Duodenal mucosa (tissue), 2 donors: ENCODE results near the gene VAMP8.
A peak's percentile ranks its signal among the peaks of the same experiment; 100 is the strongest.

Experiments
- H3K27ac ChIP-seq: one replicate; pipeline ENCODE4 v1.7.0; 2013; ENCODE audit warnings: low read depth, low read length
- H3K27me3 ChIP-seq, 2 donors: one replicate each; pipeline ENCODE4 v1.7.0; 2013; ENCODE audit warnings: low read length in 2 of 2, control low read depth in 1 of 2; ENCODE audit not compliant: insufficient read depth in 2 of 2, control insufficient read depth in 1 of 2
- H3K36me3 ChIP-seq, 2 donors: one replicate each; pipeline ENCODE4 v1.7.0; 2013; ENCODE audit warnings: low read length in 2 of 2, control low read depth in 1 of 2; ENCODE audit not compliant: insufficient read depth in 2 of 2, control insufficient read depth in 1 of 2
- H3K4me1 ChIP-seq, 2 donors: one replicate each; pipeline ENCODE4 v1.7.0; 2013; ENCODE audit warnings: low read length in 2 of 2, control low read depth in 1 of 2; ENCODE audit not compliant: insufficient read depth in 2 of 2, control insufficient read depth in 1 of 2
- H3K4me3 ChIP-seq, 2 donors: one replicate each; pipeline ENCODE4 v1.7.0; 2013; ENCODE audit warnings: low read length in 2 of 2, low read depth in 1 of 2
- H3K9ac ChIP-seq, 2 donors: one replicate each; pipeline ENCODE4 v1.7.0; 2013; ENCODE audit warnings: low read length in 2 of 2, low read depth in 1 of 2
- H3K9me3 ChIP-seq, 2 donors: one replicate each; pipeline ENCODE4 v1.7.0; 2013; ENCODE audit warnings: low read length in 2 of 2, control low read depth in 1 of 2; ENCODE audit not compliant: control insufficient read depth in 1 of 2

VAMP8 gene

GRCh38 chr2:85596486-85597143, 19.2 kb downstream of the VAMP8 start:
- peak overlapping the region; percentile 85 to 95 for H3K9ac ChIP-seq
- H3K4me1 ChIP-seq: peaks cover 28 to 40% of the 10 kb centered on the region in 2 donors

GRCh38 chr2:85597241-85597640, 19.9 kb downstream of the VAMP8 start:
- peaks cover 33 to 43% of the 10 kb centered on the region in 2 donors for H3K4me1 ChIP-seq
- H3K9ac ChIP-seq: no peak overlapping the region
- no peaks in the 10 kb centered on the region for H3K9me3 ChIP-seq
- H3K4me3 ChIP-seq: no peak overlapping the region
- H3K27ac ChIP-seq: no peak overlapping the region
- H3K27me3 ChIP-seq: no peaks in the 10 kb centered on the region
- H3K36me3 ChIP-seq: peaks cover 9 to 29% of the 10 kb centered on the region in 2 donors

More at GRCh38 chr2:85596486-85597143, 19.2 kb downstream of the VAMP8 start:
- Histone ChIP-seq H3K36me3 (peaks cover 9 to 29% of the 10 kb centered on the region in 2 donors), H3K4me3 (peak overlapping the region; percentile 94 to 96), H3K27ac (no peak overlapping the region), H3K27me3 (no peaks in the 10 kb centered on the region), H3K9me3 (no peaks in the 10 kb centered on the region)

- no peak overlapping the region for H3K9ac ChIP-seq
- H3K4me1 ChIP-seq: peaks cover 35 to 43% of the 10 kb centered on the region in 2 donors
These were observed 21.4 kb downstream of the VAMP8 start for GRCh38 chr2:85598594-85599340.

GRCh38 chr2:85599468-85600234, 22.3 kb downstream of the VAMP8 start:
- H3K4me1 ChIP-seq: peaks cover 39 to 40% of the 10 kb centered on the region in 2 donors
- no peak overlapping the region for H3K27ac ChIP-seq
- H3K27me3 ChIP-seq: no peaks in the 10 kb centered on the region
- no peaks in the 10 kb centered on the region for H3K9me3 ChIP-seq
- no peak overlapping the region for H3K9ac ChIP-seq
- no peak overlapping the region for H3K4me3 ChIP-seq
- H3K36me3 ChIP-seq: peaks cover 9 to 29% of the 10 kb centered on the region in 2 donors

More at GRCh38 chr2:85598594-85599340, 21.4 kb downstream of the VAMP8 start:
- Histone ChIP-seq H3K27me3 (no peaks in the 10 kb centered on the region), H3K4me3 (no peak overlapping the region), H3K27ac (no peak overlapping the region), H3K9me3 (no peaks in the 10 kb centered on the region), H3K36me3 (peaks cover 9 to 29% of the 10 kb centered on the region in 2 donors)

- Histone ChIP-seq H3K4me3 (no peak overlapping the region), H3K4me1 (peaks cover 39 to 41% of the 10 kb centered on the region in 2 donors), H3K27me3 (no peaks in the 10 kb centered on the region), H3K36me3 (peaks cover 9 to 29% of the 10 kb centered on the region in 2 donors), H3K9ac (no peak overlapping the region), H3K9me3 (no peaks in the 10 kb centered on the region), H3K27ac (no peak overlapping the region)
These were observed 22.8 kb downstream of the VAMP8 start for GRCh38 chr2:85600235-85600575.

GRCh38 chr2:85600951-85601770, 23.8 kb downstream of the VAMP8 start:
- peaks cover 9 to 35% of the 10 kb centered on the region in 2 donors for H3K36me3 ChIP-seq
- H3K9me3 ChIP-seq: no peaks in the 10 kb centered on the region
- H3K27ac ChIP-seq: no peak overlapping the region
- H3K9ac ChIP-seq: peak overlapping the region in 1 of 2 donors; percentile 78
- H3K4me3 ChIP-seq: peak overlapping the region; percentile 88 to 92
- peaks cover 38 to 40% of the 10 kb centered on the region in 2 donors for H3K4me1 ChIP-seq
- H3K27me3 ChIP-seq: no peaks in the 10 kb centered on the region

- H3K9ac ChIP-seq: peak overlapping the region; percentile 66 to 78
- peak overlapping the region; percentile 63 for H3K27ac ChIP-seq
- no peaks in the 10 kb centered on the region for H3K9me3 ChIP-seq
- peaks cover 30 to 32% of the 10 kb centered on the region in 2 donors for H3K4me1 ChIP-seq
- H3K4me3 ChIP-seq: peak overlapping the region; percentile 88 to 92
- H3K36me3 ChIP-seq: peaks cover 9 to 34% of the 10 kb centered on the region in 2 donors
- H3K27me3 ChIP-seq: no peaks in the 10 kb centered on the region
These were observed 24.5 kb downstream of the VAMP8 start for GRCh38 chr2:85601771-85602475.

GRCh38 chr2:85602476-85603234, 25.3 kb downstream of the VAMP8 start, which contains the start of gene TMEM150A:
Gene TMEM150A (minus strand): TSS chr2:85602698. CDS start chr2:85601948, 750 bp downstream.
- Histone ChIP-seq H3K4me3 (peak within 1 kb of the TSS; percentile 88 to 92), H3K27me3 (no peaks in the 10 kb centered on the region), H3K9ac (peak within 1 kb of the TSS; percentile 66 to 78), H3K9me3 (no peaks in the 10 kb centered on the region), H3K4me1 (peaks cover 24 to 25% of the 10 kb centered on the region in 2 donors), H3K27ac (peak within 1 kb of the TSS; percentile 63), H3K36me3 (peaks cover 10 to 34% of the 10 kb centered on the region in 2 donors)
